Measurements from ENCODE around the gene SSR1. TPM values are rescaled to one million over a fixed set of nuclear protein-coding genes. Genes with fewer than 3 reads are reported as not detected.

Gene SSR1
- total and polyA plus RNA-seq, 9 of the 15 experiments (the other 6 are each of a cell fraction or from before 2014, with no cell fraction given), result 87.7 to 220 (median 144) TPM

DNA sequence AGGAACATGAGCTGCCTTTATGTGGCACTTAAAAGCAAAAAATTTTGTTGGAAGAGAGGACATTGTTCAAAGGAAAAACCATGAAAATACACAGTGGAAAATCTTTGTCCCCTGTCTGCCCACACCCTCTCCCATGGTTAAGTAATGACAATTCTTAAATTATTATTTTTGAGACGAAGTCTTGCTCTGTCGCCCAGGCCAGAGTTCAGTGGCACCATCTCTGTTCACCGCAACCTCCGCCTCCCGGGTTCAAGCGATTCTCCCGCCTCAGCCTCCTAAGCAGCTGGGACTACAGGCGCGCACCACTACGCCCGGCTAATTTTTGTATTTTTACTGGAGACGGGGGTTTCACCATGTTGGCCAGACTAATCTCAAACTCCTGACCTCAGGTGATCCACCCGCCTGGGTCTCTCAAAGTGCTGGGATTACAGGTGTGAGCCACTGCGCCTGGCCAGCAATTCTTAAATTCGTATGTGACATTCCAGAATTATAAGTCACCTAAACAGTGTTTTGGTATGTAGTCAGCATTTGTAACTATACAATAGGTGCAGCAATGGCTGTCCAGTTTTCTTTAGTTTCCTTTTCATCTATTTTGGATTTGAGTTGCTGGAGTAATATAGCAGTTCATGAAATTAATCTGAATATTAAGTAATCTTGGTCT lies 636 bp upstream of the SSR1 start (continued):
- peak; percentile 15; the same call in 1 of the 2 replicates for TF ChIP-seq ETV5 (CRISPR knock-in tag; IDR thresholded peaks at IDR 0.05; ENCODE audit: low read depth)
- TF ChIP-seq ARID1B (IDR thresholded peaks at IDR 0.05), result no peak
- no peak for TF ChIP-seq ASH1L (IDR thresholded peaks at IDR 0.05; ENCODE audit: borderline replicate concordance, low read depth, partially characterized antibody)
- 0 out of 2 replicates have a peak, but pooled peaks have one; percentile 15 for TF ChIP-seq ID3 (CRISPR knock-in tag; IDR thresholded peaks at IDR 0.05)
- TF ChIP-seq ID3 (tag; IDR thresholded peaks at IDR 0.05), result no peak
- TF ChIP-seq, protein P1, sequence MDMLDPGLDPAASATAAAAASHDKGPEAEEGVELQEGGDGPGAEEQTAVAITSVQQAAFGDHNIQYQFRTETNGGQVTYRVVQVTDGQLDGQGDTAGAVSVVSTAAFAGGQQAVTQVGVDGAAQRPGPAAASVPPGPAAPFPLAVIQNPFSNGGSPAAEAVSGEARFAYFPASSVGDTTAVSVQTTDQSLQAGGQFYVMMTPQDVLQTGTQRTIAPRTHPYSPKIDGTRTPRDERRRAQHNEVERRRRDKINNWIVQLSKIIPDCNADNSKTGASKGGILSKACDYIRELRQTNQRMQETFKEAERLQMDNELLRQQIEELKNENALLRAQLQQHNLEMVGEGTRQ (CRISPR knock-in tag; IDR thresholded peaks at IDR 0.05), result no peak
- TF ChIP-seq TOE1 (IDR thresholded peaks at IDR 0.05; ENCODE audit: borderline replicate concordance), result peak; percentile 17; the same call in 1 of the 2 replicates
- TF ChIP-seq TOE1 (CRISPR knock-in tag; IDR thresholded peaks at IDR 0.05; ENCODE audit: borderline replicate concordance, low read depth), result no peak
- no peak for TF ChIP-seq IRF2 (CRISPR knock-in tag; IDR thresholded peaks at IDR 0.05)
- no peak for TF ChIP-seq KLF1 (tag; IDR thresholded peaks at IDR 0.05)
- TF ChIP-seq, protein P2, sequence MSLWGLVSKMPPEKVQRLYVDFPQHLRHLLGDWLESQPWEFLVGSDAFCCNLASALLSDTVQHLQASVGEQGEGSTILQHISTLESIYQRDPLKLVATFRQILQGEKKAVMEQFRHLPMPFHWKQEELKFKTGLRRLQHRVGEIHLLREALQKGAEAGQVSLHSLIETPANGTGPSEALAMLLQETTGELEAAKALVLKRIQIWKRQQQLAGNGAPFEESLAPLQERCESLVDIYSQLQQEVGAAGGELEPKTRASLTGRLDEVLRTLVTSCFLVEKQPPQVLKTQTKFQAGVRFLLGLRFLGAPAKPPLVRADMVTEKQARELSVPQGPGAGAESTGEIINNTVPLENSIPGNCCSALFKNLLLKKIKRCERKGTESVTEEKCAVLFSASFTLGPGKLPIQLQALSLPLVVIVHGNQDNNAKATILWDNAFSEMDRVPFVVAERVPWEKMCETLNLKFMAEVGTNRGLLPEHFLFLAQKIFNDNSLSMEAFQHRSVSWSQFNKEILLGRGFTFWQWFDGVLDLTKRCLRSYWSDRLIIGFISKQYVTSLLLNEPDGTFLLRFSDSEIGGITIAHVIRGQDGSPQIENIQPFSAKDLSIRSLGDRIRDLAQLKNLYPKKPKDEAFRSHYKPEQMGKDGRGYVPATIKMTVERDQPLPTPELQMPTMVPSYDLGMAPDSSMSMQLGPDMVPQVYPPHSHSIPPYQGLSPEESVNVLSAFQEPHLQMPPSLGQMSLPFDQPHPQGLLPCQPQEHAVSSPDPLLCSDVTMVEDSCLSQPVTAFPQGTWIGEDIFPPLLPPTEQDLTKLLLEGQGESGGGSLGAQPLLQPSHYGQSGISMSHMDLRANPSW (CRISPR knock-in tag; IDR thresholded peaks at IDR 0.05), result peak; percentile 39; the same call in 1 of the 2 replicates
- TF ChIP-seq FOXK1 (CRISPR knock-in tag; IDR thresholded peaks at IDR 0.05; ENCODE audit: borderline replicate concordance), result no peak
- TF ChIP-seq CBX1 (IDR thresholded peaks at IDR 0.05; ENCODE audit: low read depth), result no peak
- no peak for TF ChIP-seq CTCFL (IDR thresholded peaks at IDR 0.05; ENCODE audit: borderline replicate concordance, insufficient read depth, low read depth, low read length, poor library complexity, severe bottlenecking)
- no peak for TF ChIP-seq CHD2 (IDR thresholded peaks at IDR 0.05; ENCODE audit: low read depth, low read length)
- peak; percentile 15; the same call in 1 of the 2 replicates for TF ChIP-seq CHAMP1 (IDR thresholded peaks at IDR 0.05)
